Measurements from ENCODE around the gene DSCAM. TPM values are rescaled to one million over a fixed set of nuclear protein-coding genes. Genes with fewer than 3 reads are reported as not detected.

Gene DSCAM
- total RNA-seq, 1 donor from 2014 or later = not detected

DNA sequence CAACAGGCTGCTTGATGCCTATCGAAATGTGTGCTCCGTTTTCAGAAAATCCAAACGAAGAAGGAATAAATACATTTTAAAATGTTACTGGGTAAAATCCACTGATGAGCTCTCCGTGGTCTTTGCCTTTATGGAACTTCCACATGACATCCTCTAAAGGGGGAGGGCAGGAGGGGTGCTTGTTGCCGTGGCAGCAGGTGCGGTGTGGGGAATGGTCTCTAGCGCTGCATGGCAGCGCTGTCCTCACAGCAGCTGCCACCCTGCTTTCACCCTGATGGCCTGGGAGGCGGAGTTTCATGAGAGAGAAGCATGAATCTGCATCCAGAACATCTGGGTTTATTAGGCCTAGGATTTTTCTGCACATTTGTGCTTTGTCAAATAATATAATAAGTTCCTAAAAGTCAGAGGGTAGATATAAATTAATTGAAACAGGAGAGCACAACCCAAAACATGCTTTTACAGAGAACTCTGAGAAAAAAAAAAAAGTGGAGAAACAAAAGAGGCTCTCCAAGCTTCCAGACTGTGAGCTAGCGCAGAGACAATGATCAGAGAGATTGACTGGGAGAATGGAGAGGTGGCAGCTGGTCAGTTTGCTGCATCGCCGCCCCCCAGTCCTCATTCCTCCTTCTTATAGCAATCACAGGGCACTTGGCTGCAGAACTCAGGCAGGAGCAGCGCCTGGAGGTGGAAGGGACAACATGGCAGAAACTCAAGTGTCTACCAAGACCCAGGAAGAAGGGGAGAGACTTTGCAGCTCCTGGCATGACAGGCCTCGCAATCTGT lies 228.6 kb downstream of the DSCAM start:
- no peak for DNase-seq (ENCODE audit: extremely low read depth, low read depth, low spot score)

DNA sequence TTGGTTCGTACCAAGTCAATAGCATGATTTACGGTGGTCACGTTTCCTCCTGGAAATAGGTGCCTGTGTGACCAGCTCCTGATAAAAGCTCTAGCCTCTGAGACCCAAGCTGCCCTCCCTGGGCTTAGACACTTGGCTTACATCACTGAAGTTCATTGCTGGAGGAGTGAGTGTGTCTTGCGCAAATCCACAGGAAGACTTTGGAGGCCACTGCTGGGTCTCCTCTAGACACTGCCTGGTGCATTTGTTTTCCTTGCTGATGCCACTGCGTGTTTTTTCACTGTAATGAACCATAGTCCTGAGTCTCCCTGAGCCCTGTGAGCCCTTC lies 230.6 kb downstream of the DSCAM start:
- DNase-seq (ENCODE audit: extremely low read depth, low read depth, low spot score) = no peak

GRCh38 chr21:40615505-40616376 lies 231.2 kb downstream of the DSCAM start:
- DNase-seq (ENCODE audit: extremely low read depth, low read depth, low spot score) = no peak

DNA sequence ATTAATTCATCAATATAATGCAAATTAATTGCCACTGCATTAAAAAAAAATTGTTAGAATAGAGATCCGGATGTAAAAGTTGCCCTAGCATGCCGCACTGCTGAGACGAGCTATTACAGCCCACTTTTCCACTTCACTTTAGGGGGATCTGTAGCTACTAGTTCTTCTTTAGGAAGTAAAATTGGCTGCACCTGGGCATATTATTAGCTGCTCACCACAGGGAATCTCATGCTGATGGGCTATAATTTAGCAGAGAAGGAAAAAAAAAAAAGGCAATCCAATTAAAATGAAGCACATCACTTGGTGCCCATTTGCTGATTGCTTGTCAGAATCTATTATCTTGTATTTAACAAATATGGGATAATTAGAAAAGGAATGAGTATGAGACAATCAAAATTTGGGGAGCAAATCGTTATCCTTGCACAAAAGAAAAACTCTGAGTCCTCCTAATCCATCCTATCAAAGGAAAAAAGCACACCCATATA lies 233.4 kb downstream of the DSCAM start:
- DNase-seq (ENCODE audit: extremely low read depth, low read depth, low spot score) = no peak

DNA sequence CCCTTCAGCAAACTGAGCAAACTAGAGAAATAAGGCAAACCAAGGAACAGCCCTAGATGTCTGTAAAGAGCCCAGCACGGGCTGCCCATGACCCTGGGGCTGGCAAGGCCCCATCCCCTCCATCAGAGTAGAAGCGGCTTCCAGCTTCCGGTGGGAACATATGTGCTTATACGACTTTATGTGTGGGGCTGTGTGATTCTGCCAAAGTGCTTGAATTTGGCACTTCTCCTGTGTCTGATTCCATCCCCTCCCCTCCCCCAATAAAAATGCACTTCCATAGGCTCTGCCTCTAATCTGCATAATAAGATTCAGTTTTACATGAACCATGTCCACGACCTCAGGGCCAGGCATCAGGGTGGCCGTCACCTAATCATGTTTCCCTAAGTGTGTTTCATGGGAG lies 236.6 kb downstream of the DSCAM start:
- DNase-seq (ENCODE audit: extremely low read depth, low read depth, low spot score) = no peak

DNA sequence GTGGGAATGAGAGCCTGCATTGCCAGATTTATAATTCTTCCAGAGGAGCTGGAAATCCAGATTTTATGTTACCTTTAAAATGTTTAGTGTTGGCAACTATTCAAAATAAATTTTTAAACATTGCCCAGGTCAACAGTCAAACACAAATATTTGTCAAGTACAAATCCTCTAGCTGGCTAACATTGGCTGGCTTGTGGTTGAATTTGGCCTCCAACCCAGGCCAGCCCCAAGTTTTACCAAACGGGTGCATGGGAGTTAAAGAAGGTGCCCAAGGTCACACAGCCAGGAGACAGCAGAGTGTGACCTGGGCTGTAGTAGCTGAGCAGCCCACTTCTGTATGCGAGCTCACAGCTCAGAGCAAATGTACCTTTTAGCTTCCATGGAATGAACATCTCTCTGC lies 240.6 kb downstream of the DSCAM start:
- DNase-seq (ENCODE audit: extremely low read depth, low read depth, low spot score) = no peak

GRCh38 chr21:40605094-40605493 lies 241.9 kb downstream of the DSCAM start:
- DNase-seq (ENCODE audit: extremely low read depth, low read depth, low spot score) = no peak

- no peak for DNase-seq (ENCODE audit: extremely low read depth, low read depth, low spot score)
Observed at GRCh38 chr21:40603774-40604173, 243.2 kb downstream of the DSCAM start.

- DNase-seq (ENCODE audit: extremely low read depth, low read depth, low spot score) = no peak
Observed at GRCh38 chr21:40602080-40602479, 244.9 kb downstream of the DSCAM start.

DNA sequence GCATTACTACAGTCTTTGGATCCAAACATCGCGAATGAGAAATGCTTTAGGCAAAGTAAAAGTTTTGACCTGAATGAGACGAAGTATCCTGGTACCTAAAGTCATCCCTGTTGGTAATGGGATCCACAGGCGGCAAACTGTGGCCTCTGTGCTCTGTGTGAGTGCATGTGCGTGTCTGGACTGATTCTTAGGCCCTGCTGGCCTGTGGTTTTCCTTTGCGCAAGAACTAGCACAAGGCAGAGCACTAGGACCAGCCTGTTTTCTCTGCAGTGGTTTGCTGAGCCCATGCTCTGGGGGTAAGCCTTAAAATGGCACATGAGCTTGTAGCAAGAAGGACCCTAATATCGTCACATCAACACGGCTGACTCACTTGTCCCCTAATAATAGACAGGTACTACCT lies 251.2 kb downstream of the DSCAM start:
- DNase-seq (ENCODE audit: extremely low read depth, low read depth, low spot score) = no peak

GRCh38 chr21:40587736-40588346 lies 259.1 kb downstream of the DSCAM start:
- no peak for DNase-seq (ENCODE audit: extremely low read depth, low read depth, low spot score)

DNA sequence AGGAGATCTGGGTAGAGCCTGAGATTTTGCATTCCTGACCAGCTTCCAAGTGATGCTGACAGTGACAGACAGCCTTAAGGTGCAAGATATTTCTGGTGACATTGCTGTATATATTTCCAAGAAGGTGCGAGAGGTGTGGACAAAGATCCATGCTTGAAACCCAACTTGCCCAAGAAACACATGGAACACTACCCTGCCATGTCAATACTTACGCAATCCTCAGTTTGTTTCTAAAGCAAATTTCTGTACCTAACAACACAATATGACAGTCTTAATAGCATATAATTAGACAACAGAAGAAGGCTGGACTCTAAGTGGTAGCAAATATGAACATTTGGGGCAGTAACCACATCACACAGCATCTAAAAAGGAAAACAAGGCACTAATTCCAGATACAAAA lies 260.4 kb downstream of the DSCAM start:
- no peak for DNase-seq (ENCODE audit: extremely low read depth, low read depth, low spot score)

DNA sequence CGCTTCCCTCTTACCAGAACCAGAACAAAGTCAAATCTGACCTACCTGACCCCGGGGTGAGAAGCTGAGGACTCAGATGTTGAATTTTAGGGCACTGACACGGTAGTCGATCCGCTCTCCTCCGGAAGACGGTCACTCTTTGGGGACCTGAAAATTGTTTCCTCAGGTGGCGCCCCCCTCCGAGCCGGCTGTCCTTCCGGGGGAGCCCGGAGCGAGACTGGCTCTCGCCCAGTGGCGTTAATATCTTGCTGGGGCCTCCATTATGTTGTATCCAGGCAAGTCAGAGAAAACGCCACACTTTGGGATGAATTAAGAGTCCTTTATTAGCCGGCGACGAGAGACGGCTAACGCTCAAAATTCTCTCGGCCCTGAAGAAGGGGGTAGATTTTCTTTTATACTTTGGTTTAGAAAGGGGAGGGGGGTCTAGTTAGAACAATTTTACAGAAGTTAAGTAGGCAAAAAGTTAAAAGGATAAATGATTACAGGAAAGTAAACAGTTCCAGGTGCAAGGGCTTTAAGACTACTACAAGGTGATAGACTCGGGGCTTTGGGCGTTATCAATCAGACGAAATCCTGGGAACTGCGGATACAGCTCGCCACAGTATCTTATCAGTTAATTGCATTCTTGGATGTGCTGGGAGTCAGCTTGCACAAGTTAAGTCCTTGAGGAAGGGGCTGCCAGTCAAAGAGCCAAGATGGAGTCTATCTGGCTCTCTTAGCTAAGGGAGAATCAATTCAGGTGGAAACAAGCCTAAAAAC lies 269.5 kb downstream of the DSCAM start:
- DNase-seq (ENCODE audit: extremely low read depth, low read depth, low spot score) = no peak

- no peak for DNase-seq (ENCODE audit: extremely low read depth, low read depth, low spot score)
Observed at GRCh38 chr21:40575976-40576375, 271.0 kb downstream of the DSCAM start.

DNA sequence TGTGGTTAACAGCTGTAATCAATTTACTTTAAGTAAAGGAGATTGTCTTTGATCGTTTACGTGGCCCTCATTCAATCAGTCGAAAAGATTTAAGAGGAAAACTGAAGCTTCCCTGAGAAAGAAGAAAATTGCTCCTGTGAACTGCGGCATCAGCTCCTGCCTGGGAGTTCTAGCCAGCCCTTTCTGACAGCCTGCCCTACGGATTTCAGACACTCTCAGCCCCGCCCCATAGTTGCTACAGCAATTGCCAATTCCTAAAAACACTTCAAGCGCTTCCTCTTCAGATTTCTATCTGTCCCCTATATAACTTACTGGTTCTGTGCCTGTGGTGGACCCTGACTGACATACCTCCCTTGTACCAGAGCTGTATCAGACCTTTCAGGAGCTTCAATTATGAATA lies 277.6 kb downstream of the DSCAM start:
- DNase-seq (ENCODE audit: extremely low read depth, low read depth, low spot score) = no peak

DNA sequence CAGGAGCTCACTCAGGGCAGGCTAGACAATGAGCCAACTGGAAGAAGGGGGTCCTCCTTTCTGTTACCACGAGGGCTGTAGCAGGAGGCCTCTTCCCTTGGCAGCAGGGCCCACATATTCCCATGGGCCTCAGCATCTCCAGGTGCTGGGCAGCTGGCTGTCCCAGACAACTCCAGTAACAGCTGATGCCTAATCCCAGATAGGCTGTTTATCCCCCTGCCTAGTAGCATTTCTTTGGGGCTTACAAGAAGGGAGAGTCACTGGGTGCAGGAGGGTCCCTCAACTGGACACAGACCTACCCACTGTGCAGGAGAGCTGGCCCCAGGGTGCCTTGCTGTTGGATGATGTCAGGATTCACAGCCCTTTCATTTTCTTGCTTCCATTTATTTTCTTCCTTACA lies 278.2 kb downstream of the DSCAM start:
- no peak for DNase-seq (ENCODE audit: extremely low read depth, low read depth, low spot score)

DNA sequence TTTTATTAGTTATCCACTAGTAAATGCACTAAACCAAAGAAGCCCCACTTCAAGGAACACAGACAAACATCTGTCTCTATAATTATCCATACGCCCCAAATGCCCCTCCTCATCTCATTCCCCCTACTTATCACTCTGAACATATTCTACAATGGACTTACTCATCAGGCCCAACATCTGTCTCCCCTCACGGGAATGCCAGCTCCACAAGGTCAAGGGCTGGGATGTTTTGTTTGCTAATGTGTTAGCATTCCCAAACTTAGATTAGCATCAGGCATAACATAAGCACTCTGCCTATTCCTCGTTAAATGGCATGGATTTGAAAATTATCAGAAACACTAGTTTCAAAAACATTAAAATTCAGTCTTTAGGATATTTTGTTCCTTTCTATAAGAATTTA lies 279.5 kb downstream of the DSCAM start:
- no peak for DNase-seq (ENCODE audit: extremely low read depth, low read depth, low spot score)

GRCh38 chr21:40566486-40566885 lies 280.5 kb downstream of the DSCAM start:
- DNase-seq (ENCODE audit: extremely low read depth, low read depth, low spot score) = no peak

DNA sequence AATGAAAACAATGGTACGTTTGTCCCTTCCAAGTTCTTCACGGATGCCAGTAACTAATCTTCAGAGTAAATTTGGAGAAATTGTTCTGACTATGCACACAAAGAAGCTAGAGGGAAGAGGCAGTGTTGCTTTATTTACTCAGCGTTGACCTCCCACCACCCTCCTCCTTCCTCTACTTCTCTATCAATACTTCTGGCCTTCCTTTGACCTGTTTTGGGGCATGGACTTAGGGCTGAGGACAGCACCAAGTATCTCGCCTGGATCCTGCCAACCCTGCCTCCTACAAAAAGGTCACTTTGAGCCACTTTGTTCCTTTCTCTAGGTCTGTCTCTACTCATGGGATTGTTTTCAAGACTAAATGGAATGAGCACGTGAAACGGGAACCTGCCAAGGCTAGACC lies 282.6 kb downstream of the DSCAM start:
- no peak for DNase-seq (ENCODE audit: extremely low read depth, low read depth, low spot score)

DNA sequence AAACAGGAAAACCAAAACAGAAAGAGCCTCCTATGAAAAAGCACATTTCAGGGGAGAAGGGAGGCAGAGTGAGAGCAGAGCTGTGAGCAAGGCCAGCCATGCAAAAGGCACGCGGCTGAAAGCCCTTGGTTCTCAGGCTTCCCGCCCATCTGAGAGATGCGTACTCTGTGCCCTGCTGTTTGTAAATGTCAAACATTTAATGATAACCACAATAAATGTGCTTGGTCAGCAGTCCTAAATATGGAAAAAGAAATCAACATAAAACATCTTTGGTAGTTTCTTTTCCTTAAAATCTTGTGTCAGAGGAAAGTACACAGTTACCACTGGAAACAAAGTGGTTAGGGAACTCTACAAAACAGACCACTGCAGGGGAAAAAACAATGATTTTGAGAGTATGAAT lies 283.1 kb downstream of the DSCAM start:
- DNase-seq (ENCODE audit: extremely low read depth, low read depth, low spot score) = no peak
